CD4-positive, alpha-beta T cell treated with Interleukin-4 for 1 hour (primary cell): Measurements from ENCODE around the gene IMMP2L.
A peak's percentile ranks its signal among the peaks of the same experiment; 100 is the strongest.

ENCODE experiments used
- DNase-seq, 2 donors: peaks; one replicate each; pipeline ENCODE4 v3.0.0-alpha.2; 2020 to 2022

IMMP2L gene

GRCh38 chr7:111056371-111056770, 505.9 kb downstream of the IMMP2L start:
- DNase-seq, result no peak

GRCh38 chr7:111053035-111053434, 509.3 kb downstream of the IMMP2L start:
- no peak for DNase-seq

DNA sequence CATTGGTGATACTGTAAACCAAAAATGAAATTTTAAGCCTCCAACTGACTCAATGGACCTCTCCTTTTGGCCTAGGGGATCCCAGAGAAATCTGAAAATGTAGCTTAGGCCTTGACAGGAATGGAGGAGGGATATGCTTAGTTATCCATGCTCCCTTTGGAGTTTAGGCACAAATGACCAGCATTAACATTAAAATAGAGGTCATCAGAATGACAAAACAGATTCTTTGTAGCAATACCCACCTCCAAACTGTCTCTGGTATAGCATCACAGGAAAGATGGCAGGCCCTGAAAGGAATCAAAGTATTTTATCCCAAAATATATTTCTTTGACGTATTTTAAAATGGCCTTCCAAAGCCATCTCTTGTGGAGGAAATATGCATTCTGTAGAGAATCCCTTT, 510.5 kb downstream of the IMMP2L start:
- no peak for DNase-seq

GRCh38 chr7:111050875-111051416, 511.3 kb downstream of the IMMP2L start:
- no peak for DNase-seq

DNA sequence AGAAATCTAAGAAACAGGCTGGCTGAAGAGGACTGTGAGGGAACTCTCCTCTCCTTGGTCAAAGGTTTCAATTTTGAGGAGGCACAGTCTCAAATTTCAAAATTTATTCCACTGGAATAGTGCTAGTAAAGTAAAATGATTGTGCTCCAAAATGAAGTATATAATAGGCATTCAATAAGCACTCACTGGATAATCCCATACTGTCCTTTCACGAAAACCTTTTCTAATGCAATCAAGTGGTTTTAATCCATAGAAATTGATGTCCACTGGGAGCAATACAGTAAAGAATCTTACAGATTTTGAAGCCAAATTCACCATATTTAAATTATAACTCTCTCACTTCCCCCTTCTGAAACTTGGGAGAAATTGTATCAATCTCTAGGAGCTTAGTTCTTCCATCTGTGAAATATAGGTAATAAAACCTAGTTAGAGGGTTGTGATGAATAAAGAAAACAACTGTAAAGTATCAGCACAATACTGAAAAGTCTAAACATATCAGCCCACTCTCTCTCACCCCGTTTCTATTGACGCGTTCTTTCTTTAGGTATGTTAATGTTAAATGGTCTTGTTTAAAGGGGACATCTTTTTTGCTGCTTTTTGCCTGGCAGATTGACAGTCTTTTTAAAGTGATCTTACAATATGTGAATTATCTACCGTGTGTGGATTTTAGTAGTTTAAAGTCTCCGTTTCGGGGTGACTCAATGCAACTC, 512.2 kb downstream of the IMMP2L start:
- no peak for DNase-seq

DNA sequence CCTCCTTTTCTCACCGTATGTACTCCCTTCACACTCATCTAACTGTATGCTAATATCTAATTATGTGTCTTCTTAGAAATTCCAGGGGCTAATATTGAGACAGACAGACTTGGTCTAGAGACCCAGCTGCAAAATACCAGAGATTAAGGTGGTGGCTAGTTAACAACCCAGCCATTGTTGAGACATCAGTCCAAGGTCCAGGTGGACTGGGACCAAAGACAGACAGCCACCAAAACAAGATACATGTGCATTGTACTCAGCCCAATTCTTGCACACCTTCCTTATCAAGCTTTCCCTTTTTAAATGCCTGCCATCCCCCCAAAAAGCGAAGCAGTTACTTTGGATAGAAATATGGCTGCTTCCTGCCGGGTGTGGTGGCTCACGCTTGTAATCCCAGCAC, 514.7 kb downstream of the IMMP2L start:
- DNase-seq, result no peak

GRCh38 chr7:111045449-111045848, 516.8 kb downstream of the IMMP2L start:
- DNase-seq, result no peak

DNA sequence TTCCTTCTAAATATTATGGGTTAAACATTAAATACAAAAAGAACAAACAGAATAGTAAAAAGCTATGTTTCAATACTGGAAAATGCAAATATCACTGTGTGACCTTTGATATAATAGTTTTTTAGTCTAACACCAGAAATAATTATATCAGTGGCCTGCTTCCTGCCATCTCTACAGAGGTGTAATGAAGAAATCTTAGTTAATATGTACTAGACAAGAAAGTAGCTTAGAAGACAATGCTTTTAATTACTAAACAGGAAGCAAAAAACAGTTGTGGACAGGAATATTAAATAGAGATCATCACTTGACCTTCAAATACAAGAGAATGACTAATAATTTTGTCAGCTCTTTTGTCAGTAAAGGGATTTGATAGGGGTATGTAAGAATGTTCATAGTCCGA, 518.7 kb downstream of the IMMP2L start:
- DNase-seq, result no peak

DNA sequence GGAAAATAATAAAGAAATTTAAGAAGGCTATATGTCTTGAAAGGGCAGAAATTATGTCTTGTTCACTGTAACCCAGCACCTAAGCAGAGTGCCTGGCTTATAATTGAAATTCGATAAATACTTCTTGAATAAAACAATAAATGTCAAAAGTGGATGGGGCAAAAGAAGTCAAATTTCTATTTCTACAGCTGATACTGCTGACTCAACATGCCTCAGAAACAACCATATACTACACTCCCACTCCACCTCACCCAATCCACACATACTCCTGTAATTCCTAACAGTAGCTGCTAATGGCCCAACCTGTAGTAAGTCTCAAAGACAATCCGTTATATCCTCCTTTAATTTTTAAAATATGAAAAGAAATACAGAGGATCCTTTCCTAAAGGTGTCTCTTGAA, 519.5 kb downstream of the IMMP2L start:
- no peak for DNase-seq

GRCh38 chr7:111041577-111041976, 520.7 kb downstream of the IMMP2L start:
- no peak for DNase-seq

- DNase-seq, result no peak
Observed at GRCh38 chr7:111038185-111038584, 524.1 kb downstream of the IMMP2L start.

DNA sequence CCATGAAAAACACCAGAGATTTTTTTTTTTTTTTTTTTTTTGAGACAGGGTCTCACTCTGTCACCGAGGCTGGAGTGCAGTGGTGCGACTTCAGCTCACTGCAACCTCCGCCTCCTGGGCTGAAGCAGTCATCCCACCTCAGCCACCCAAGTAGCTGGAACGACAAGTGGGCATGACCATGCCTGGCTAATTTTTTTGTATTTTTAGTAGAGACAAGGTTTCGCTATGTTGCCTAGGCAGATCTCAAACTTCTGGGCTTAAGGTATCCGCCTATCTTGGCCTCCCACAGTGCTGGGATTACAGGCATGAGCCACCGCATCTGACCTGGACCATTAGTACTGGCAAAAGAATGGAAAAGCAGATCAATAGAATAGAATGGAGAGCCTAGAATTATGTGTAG, 530.4 kb downstream of the IMMP2L start:
- DNase-seq, result no peak

DNA sequence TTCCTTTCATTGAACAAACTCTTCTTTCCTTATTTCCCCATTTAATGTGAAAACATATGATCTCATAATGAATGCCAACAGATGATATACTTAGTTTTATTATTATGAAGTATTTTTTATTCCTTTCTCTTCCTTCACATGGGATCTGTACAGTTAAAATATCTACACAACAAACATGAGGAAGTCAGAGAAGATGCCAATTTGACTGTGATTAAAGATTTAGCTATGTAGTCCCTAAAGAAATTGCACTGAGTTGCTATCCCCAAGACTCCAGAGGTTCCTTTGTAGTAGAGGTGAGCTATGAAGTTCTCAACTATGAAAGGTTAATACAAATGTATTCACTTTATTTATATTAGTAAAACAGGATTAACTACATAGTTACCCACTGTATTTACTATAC, 532.0 kb downstream of the IMMP2L start:
- no peak for DNase-seq

GRCh38 chr7:111029574-111030251, 532.6 kb downstream of the IMMP2L start:
- peak in 1 of 2 donors; percentile 22 for DNase-seq

- no peak for DNase-seq
Observed at GRCh38 chr7:111029141-111029572, 533.1 kb downstream of the IMMP2L start.

- DNase-seq, result peak in 1 of 2 donors; percentile 11
Observed at GRCh38 chr7:111027396-111027795, 534.9 kb downstream of the IMMP2L start.

- DNase-seq, result no peak
Observed at GRCh38 chr7:111026806-111027205, 535.5 kb downstream of the IMMP2L start.

GRCh38 chr7:111026343-111026742, 535.9 kb downstream of the IMMP2L start:
- no peak for DNase-seq

DNA sequence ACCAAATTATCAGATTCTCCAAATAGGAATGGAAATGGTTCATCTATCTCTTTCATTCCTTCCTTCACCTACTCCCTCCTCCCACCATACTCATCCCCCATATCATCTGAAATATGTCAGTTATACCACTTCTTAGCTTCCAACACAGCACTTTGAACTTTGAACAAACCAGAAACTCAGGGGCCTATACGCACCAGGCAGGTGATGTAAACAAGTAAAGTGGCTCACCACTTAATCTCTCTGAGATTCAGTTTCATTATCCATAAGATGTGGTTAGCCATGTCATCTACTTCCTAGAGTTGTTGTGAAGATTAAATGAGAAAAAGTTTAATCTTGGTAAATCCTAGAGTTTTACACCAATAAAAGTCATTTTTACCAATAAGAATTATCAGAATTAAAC, 537.3 kb downstream of the IMMP2L start:
- DNase-seq, result peak; percentile 38 to 44

DNA sequence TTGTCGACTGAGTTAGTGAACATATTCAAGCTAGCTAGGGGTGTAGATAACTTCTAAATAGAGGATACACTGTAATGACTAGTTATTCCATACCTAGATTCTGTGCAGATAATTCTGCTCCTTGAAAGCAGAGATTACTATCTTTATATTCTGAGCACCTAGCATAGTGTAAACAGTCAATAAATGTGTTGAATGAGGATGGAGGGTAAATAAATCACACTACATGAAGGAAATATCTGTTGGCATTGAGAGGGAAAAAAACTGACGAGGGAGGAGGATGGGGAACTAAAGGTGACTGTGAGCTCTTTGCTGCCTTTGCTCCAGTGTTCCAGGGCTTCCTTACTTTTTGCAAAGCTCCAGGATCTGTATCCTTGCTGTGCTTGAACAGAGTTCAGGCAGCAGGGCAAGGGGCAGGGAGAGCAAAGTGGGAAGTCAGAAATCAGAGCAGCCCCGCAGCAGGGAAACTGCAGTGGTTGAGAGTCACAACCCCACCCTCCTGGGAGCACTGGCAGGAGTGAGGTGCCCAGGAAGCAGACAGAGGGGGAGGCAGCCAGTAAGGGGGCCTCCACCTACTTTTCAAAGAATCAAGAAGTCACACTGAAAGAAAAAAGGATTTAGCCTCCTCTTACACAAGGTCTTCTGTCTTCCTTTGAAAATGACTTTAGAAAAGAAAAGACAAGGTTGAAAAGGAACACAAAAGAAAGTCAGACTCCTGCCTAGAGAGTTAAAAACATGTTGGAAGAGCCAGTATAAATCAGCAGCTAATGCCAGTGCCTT, 543.1 kb downstream of the IMMP2L start:
- DNase-seq, result no peak

- DNase-seq, result no peak
Observed at GRCh38 chr7:111018447-111018846, 543.8 kb downstream of the IMMP2L start.

- DNase-seq, result no peak
Observed at GRCh38 chr7:111014079-111014478, 548.2 kb downstream of the IMMP2L start.
